ENCODE results near the gene DKK1. TPM values are rescaled to one million over a fixed set of nuclear protein-coding genes. Genes with fewer than 3 reads are reported as not detected.

DKK1 gene
- total RNA-seq, 4 donors from 2014 or later, result 12.7 to 18.5 (median 15.8) TPM

- H3K9me3 ChIP-seq, result no peaks in the 10 kb centered on the region
- no peaks in the 10 kb centered on the region for H3K36me3 ChIP-seq
- DNase-seq (ENCODE audit: low spot score in 2 of 2), result no peak
- WGBS, result 80% methylated on average over 2 of the region's 2 CpGs
- H3K4me1 ChIP-seq, result no peaks in the 10 kb centered on the region
- no peak overlapping the region for H3K4me3 ChIP-seq
- H3K27me3 ChIP-seq, result no peaks in the 10 kb centered on the region
- TF ChIP-seq POLR2AphosphoS5 (IDR thresholded peaks at IDR 0.05) (no peak), EP300 (IDR thresholded peaks at IDR 0.05) (no peak), POLR2A (IDR thresholded peaks at IDR 0.05) (no peak), CTCF (IDR thresholded peaks at IDR 0.05) (no peak)
- H3K27ac ChIP-seq, result no peak overlapping the region
These were observed 37.9 kb upstream of the DKK1 start for GRCh38 chr10:52276163-52276562.

DNA sequence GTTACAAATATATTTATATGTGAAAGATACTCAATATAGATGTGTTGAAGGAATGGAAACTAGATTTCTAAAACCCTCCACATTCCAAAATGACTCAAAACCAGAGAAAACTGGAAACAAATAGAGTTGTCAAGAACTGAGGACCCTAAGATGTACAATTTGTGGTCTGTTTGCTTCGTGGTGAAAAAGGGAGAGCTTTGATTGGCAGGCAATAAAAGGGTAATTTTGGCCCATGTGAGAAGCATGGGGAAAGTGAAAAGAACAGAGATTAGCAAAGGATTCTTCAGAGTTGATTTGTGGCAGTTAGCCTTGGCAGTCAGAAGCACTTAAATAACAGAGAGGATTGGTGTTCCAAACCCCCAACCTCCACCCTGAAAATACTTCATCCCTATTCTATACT lies 37.1 kb upstream of the DKK1 start:
- Histone ChIP-seq H3K36me3 (no peaks in the 10 kb centered on the region), H3K4me1 (no peaks in the 10 kb centered on the region), H3K9me3 (no peaks in the 10 kb centered on the region), H3K4me3 (no peak overlapping the region), H3K27ac (no peak overlapping the region), H3K27me3 (no peaks in the 10 kb centered on the region)
- no peak for DNase-seq (ENCODE audit: low spot score in 2 of 2)
- no peak for TF ChIP-seq POLR2AphosphoS5 (IDR thresholded peaks at IDR 0.05)
- no peak for TF ChIP-seq CTCF (IDR thresholded peaks at IDR 0.05)
- TF ChIP-seq POLR2A (IDR thresholded peaks at IDR 0.05), result no peak
- TF ChIP-seq EP300 (IDR thresholded peaks at IDR 0.05), result no peak
- 15% methylated on average over 1 of the region's 1 CpG for WGBS

DNA sequence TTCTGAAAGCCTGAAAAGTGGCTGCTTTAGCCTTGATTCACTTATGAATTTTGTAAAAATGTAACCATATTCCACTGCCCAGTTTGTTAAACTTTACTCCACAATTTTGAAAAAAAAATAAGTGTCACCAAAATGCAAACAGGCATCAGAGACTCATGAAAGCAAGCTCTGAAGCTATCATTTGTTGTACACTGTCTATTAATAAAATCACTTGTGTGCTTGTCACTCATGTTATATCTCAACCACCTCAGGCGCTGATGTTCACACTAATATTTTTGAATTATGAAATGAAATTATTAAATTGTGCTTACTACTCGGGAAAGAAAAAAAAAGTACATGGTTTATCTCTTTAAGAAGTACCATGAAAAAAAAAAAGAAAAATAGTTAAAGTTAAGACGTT lies 34.5 kb upstream of the DKK1 start:
- H3K4me3 ChIP-seq, result no peak overlapping the region
- H3K9me3 ChIP-seq, result no peaks in the 10 kb centered on the region
- no peaks in the 10 kb centered on the region for H3K27me3 ChIP-seq
- no peaks in the 10 kb centered on the region for H3K36me3 ChIP-seq
- no peak for DNase-seq (ENCODE audit: low spot score in 2 of 2)
- no peaks in the 10 kb centered on the region for H3K4me1 ChIP-seq
- TF ChIP-seq CTCF (IDR thresholded peaks at IDR 0.05) (no peak), POLR2A (IDR thresholded peaks at IDR 0.05) (no peak), POLR2AphosphoS5 (IDR thresholded peaks at IDR 0.05) (no peak), EP300 (IDR thresholded peaks at IDR 0.05) (no peak)
- WGBS, result 38% methylated on average over 3 of the region's 3 CpGs
- no peak overlapping the region for H3K27ac ChIP-seq

DNA sequence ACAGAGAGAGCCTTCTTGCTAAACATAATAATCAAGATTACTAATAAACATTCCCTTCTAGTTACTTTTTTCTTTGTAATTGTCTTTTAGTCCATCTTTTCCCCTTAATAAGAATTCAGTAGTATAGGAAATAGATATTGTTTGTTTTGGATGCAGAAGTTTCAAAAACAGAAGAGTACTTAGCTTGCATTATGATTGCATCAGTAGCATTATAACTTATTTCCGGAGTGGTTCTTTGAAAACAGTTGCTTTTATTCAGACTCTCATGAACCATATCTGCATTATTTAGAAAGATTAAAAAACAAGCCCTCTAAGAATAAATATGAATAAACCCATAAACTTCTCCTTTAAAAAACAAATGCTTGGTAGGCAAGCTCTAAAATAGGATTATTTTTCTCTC lies 34.0 kb upstream of the DKK1 start:
- DNase-seq (ENCODE audit: low spot score in 2 of 2), result no peak
- H3K27ac ChIP-seq, result no peak overlapping the region
- WGBS, result 75% methylated on average over 1 of the region's 1 CpG
- no peaks in the 10 kb centered on the region for H3K27me3 ChIP-seq
- no peaks in the 10 kb centered on the region for H3K4me1 ChIP-seq
- H3K4me3 ChIP-seq, result no peak overlapping the region
- TF ChIP-seq POLR2A (IDR thresholded peaks at IDR 0.05) (no peak), CTCF (IDR thresholded peaks at IDR 0.05) (no peak), POLR2AphosphoS5 (IDR thresholded peaks at IDR 0.05) (no peak), EP300 (IDR thresholded peaks at IDR 0.05) (no peak)
- H3K9me3 ChIP-seq, result no peaks in the 10 kb centered on the region
- no peaks in the 10 kb centered on the region for H3K36me3 ChIP-seq

DNA sequence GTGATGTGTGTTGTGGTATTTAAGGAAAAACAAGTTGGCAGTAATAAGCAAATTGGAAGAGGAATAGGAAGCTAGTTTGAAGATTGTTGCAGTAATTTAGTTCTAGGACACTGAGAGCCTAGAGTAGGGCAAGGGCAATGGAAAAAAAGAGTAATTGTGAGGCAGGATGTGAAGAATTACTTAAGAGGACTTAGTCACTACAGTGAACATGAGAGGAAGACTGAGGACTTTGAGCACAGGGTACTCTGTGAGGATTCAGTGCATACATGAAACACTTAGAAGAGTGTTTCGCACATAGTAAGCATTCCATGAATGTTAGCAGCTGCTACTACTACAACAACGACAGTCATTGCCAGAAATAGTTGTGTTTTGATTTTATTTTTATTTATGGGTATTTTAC lies 30.9 kb upstream of the DKK1 start:
- Histone ChIP-seq H3K27ac (no peak overlapping the region), H3K27me3 (no peaks in the 10 kb centered on the region), H3K4me1 (no peaks in the 10 kb centered on the region), H3K36me3 (no peaks in the 10 kb centered on the region), H3K9me3 (no peaks in the 10 kb centered on the region), H3K4me3 (no peak overlapping the region)
- 79% methylated on average over 2 of the region's 2 CpGs for WGBS
- TF ChIP-seq POLR2AphosphoS5 (IDR thresholded peaks at IDR 0.05), result no peak
- no peak for TF ChIP-seq POLR2A (IDR thresholded peaks at IDR 0.05)
- no peak for TF ChIP-seq EP300 (IDR thresholded peaks at IDR 0.05)
- no peak for TF ChIP-seq CTCF (IDR thresholded peaks at IDR 0.05)
- DNase-seq (ENCODE audit: low spot score in 2 of 2), result no peak

Data from suprapubic skin (tissue), 4 donors.